Right lobe of liver (tissue), 6 donors: ENCODE measurements around the gene LMTK3. TPM values are rescaled to one million over a fixed set of nuclear protein-coding genes. Genes with fewer than 3 reads are reported as not detected.

Experiments
- ATAC-seq, 4 donors: fragments of 200-7000 bp; cut with Tn5 transposase; one replicate each; pipeline ENCODE4 v1.9.1; 2020; ENCODE audit warnings: mild to moderate bottlenecking in 4 of 4, moderate library complexity in 4 of 4
- DNase-seq, 3 donors: peaks; one replicate each; pipeline ENCODE4 v3.0.0-alpha.2; 2020
- H3K27ac ChIP-seq, 3 donors: fragments of 200-600 bp; one replicate each; pipeline ENCODE4 v1.8.0; 2022
- H3K27me3 ChIP-seq, 2 donors: fragments of 200-600 bp; one replicate each; pipeline ENCODE4 v1.8.0; 2022
- H3K36me3 ChIP-seq, 4 donors: fragments of 200-600 bp; sonication (generic) in 1 of 4; one replicate each; pipeline versions ENCODE4 v1.5.1 to v1.8.0; 2017 to 2022; ENCODE audit warnings: control low read depth in 1 of 4
- H3K4me1 ChIP-seq, 4 donors: fragments of 200-600 bp; sonication (generic) in 1 of 4; one replicate each; pipeline versions ENCODE4 v1.5.1 to v1.8.0; 2017 to 2022; ENCODE audit warnings: control low read depth in 1 of 4
- H3K4me3 ChIP-seq, 3 donors: fragments of 200-600 bp; one replicate each; pipeline ENCODE4 v1.8.0; 2022
- H3K9me3 ChIP-seq, 4 donors: fragments of 200-600 bp; sonication (generic) in 1 of 4; one replicate each; pipeline versions ENCODE4 v1.5.1 to v1.8.0; 2017 to 2022; ENCODE audit warnings: control low read depth in 1 of 4
- POLR2A ChIP-seq: fragments of 450-650 bp; IDR thresholded peaks from one replicate; pipeline ENCODE4 v1.6.1; 2017; ENCODE audit warnings: antibody characterized with exemption, mild to moderate bottlenecking
- WGBS: methylation state at CpG from one replicate; pipeline ENCODE4 v1.1.6; 2018; ENCODE audit warnings: low coverage, low lambda C conversion rate; ENCODE audit not compliant: insufficient coverage; ENCODE audit errors: missing lambda C conversion rate; 5-methylcytosine and 5-hydroxymethylcytosine counted together
- intact Hi-C, 2 donors: fragments of 100-400 bp; cut with DNase I; formaldehyde crosslinking; loops; one replicate each; pipeline versions ENCODE4 v1.11.2 to v1.14.1; 2022
- total RNA-seq, 6 experiments: library from RNA; depleted of rRNA in 2 of 6; stranded (reverse); fragments of >200 nt in 2 of 6; fragmentation: NEBNext Ultra II Directional in 3 of 6; extraction: Animal tissue kit (Norgen Biotek cat#: 25700) in 3 of 6; gene quantifications; one replicate each; pipeline versions ENCODE4 v1.1.0 to v1.2.4, GENCODE V29; 2016 to 2023
- TF ChIP-seq, protein P1 (sequence below), 4 donors: fragments of 200-600 bp in 3 of 4; fragments of 450-650 bp in 1 of 4; IDR thresholded peaks; one replicate each; pipeline versions ENCODE4 v1.5.1 to v1.8.0; 2016 to 2022; ENCODE audit warnings: antibody characterized with exemption in 4 of 4, mild to moderate bottlenecking in 2 of 4
- donor health status: DM: no; HTN: yes; CAD: no.
- donor health status: DM: no; HTN: no; CAD: no.
- donor health status: DM: no; HTN: no; CAD: no.
- donor health status: DM: no; HTN: yes; CAD: no.
- donor health status: DM: no; HTN: yes; CAD: no.

Gene LMTK3
- total RNA-seq, 6 experiments from 2014 or later, result 0.09 to 0.31 (median 0.12) TPM; not detected in 1

DNA sequence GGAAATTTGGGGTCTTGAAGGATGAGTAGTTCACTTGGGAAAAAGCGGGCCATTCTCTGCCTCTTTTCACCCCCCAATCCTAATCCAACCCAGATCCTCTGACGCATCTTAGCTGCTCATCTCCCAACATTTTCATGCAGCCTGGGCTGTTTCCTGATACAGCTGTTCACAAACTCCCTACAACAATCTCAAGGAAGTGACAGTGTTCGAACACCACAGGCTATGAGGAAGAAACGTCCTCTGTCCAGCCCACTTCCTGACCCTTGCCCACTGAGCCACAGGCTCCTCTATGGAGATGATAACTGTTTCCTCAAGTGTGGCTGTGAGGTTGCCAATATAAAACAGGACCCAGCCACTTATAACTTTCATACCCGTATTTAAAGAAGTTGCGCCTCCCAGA, 16.2 kb downstream of the LMTK3 start:
- H3K36me3 ChIP-seq, result no peaks in the 10 kb centered on the region
- no peak overlapping the region for H3K4me3 ChIP-seq
- peak in 3 of 4 donors; percentile 7 to 20 (median 8) for ATAC-seq
- TF ChIP-seq, protein P1, sequence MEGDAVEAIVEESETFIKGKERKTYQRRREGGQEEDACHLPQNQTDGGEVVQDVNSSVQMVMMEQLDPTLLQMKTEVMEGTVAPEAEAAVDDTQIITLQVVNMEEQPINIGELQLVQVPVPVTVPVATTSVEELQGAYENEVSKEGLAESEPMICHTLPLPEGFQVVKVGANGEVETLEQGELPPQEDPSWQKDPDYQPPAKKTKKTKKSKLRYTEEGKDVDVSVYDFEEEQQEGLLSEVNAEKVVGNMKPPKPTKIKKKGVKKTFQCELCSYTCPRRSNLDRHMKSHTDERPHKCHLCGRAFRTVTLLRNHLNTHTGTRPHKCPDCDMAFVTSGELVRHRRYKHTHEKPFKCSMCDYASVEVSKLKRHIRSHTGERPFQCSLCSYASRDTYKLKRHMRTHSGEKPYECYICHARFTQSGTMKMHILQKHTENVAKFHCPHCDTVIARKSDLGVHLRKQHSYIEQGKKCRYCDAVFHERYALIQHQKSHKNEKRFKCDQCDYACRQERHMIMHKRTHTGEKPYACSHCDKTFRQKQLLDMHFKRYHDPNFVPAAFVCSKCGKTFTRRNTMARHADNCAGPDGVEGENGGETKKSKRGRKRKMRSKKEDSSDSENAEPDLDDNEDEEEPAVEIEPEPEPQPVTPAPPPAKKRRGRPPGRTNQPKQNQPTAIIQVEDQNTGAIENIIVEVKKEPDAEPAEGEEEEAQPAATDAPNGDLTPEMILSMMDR (IDR thresholded peaks at IDR 0.05), result no peak
- no peak for DNase-seq
- no peaks in the 10 kb centered on the region for H3K27me3 ChIP-seq
- peak overlapping the region in 1 of 3 donors; percentile 29 for H3K27ac ChIP-seq
- intact Hi-C loops, result loop anchor here (10.0 kb wide), 2 partner anchors 79 to 99 kb away; no protein-coding TSS in a partner anchor
- no peaks in the 10 kb centered on the region for H3K4me1 ChIP-seq
- 39% methylated on average over 5 of the region's 6 CpGs for WGBS
- H3K9me3 ChIP-seq, result no peaks in the 10 kb centered on the region

DNA sequence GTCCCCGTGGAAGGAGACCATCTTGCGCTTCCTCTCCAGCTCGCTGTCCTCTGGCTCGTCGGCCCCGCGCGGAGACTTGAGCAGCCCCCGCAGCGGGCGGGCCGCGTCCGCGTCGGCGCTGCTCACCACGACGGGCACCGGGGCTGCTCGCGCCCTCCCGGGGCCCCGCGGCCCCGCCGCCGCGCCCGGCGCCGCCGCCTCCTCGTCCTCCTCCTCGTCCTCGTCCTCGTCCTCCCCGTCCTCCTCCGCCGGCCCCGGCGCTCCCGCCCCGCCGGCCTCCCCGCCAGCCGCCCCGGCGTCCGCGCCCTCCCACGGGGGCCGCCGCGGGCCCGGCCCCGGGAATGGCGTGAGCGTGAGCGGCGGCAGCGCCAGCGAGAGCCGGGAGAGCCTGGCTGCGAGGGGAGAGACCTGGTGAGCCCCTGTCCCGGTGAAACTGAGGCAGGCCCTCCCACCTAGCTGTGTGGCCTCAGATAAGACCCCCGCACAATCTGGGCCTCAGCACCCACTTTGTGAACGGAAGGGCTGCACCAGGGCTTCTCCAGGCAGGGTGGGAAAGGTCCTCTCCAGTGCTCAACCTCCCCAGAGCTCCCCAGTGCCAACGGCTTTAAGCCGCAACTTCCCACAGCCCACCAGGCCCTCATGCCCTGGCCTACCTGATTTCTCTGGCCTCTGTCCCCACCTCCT, 17.8 kb downstream of the LMTK3 start:
- ATAC-seq (peak in 1 of 4 donors; percentile 1), DNase-seq (no peak)
- TF ChIP-seq, protein P1 (IDR thresholded peaks at IDR 0.05), result no peak
- TF ChIP-seq POLR2A, result no peak
- intact Hi-C loops, result loop anchor here (10.0 kb wide), 2 partner anchors 81 to 101 kb away; no protein-coding TSS in a partner anchor
- Histone ChIP-seq H3K9me3 (no peaks in the 10 kb centered on the region), H3K36me3 (no peaks in the 10 kb centered on the region), H3K4me1 (no peaks in the 10 kb centered on the region), H3K27me3 (no peaks in the 10 kb centered on the region), H3K4me3 (peak overlapping the region in 2 of 3 donors; percentile 9 to 41), H3K27ac (peak overlapping the region in 1 of 3 donors; percentile 47)
- 0% methylated on average over 1 of the region's 70 CpGs for WGBS

DNA sequence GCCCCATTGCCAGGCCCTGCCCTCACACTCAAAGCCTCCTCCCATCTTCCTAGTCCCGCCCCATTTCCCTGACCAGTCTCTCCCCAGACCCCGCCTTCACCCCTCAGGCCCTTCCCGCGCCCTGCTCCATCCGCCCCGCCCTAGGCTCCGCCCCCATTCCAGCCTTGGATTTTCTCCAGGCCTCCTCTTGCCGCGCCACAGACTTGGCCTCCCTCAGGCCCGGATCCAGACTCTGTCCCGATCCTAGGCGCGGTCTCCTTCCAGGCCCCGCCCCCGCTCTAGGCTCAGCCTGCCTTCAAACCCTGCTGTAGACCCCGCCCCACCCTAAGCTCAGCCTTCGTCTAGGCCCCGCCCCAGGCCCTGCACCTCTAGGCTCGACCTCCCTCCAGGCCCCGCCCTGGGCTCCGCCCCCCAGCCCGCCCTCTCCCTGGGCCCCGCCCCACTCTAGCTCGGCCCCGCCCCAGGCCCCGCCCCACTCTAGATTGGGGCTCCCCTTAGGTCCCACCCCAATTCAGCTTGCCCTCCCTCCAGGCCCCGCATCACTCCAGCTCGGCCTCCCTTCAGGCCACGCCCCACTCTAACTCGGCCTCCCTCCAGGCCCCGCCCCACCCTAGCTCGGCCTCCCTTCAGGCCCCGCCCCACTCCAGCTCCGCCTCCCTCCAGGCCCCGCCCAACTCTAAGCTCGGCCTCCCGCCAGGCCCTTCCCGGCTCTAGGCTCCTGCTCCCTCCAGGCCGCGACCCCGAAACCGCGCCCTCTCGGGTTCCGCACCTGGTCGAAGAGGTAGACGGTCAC, 18.5 kb downstream of the LMTK3 start:
- Histone ChIP-seq H3K27me3 (no peaks in the 10 kb centered on the region), H3K36me3 (no peaks in the 10 kb centered on the region), H3K4me3 (peak overlapping the region in 1 of 3 donors; percentile 41), H3K27ac (peak overlapping the region in 1 of 3 donors; percentile 47), H3K9me3 (no peaks in the 10 kb centered on the region), H3K4me1 (no peaks in the 10 kb centered on the region)
- intact Hi-C loops, result loop anchor here (10.0 kb wide), 2 partner anchors 82 to 102 kb away; no protein-coding TSS in a partner anchor
- TF ChIP-seq POLR2A, result peak; percentile 41
- TF ChIP-seq, protein P1 (IDR thresholded peaks at IDR 0.05), result no peak
- DNase-seq, result peak; percentile 88 to 95 (median 94)
- 5% methylated on average over 41 of the region's 47 CpGs for WGBS
- ATAC-seq, result peak; percentile 80 to 85 (median 82)

- Histone ChIP-seq H3K4me3 (no peak overlapping the region), H3K4me1 (no peaks in the 10 kb centered on the region)
Measured at GRCh38 chr19:48491793-48492123, 19.9 kb downstream of the LMTK3 start.

More at GRCh38 chr19:48491793-48492123, 19.9 kb downstream of the LMTK3 start:
- Histone ChIP-seq H3K27ac (no peak overlapping the region), H3K9me3 (no peaks in the 10 kb centered on the region), H3K36me3 (no peaks in the 10 kb centered on the region), H3K27me3 (no peaks in the 10 kb centered on the region)
- intact Hi-C loops, result loop anchor here (10.0 kb wide), 2 partner anchors 83 to 103 kb away; no protein-coding TSS in a partner anchor
- no peak for ATAC-seq
- no peak for DNase-seq
- 18% methylated on average over 6 of the region's 10 CpGs for WGBS
- TF ChIP-seq, protein P1 (IDR thresholded peaks at IDR 0.05), result no peak
- no peak for TF ChIP-seq POLR2A
